Activated effector memory CD4-positive, alpha-beta T cell treated with Interleukin-2 at 50 U/mL for 16 hours (primary cell): ENCODE measurements around the gene HTRA2.

Source experiments
- DNase-seq: peaks from one replicate; pipeline ENCODE4 v3.0.0-alpha.2; 2020

The HTRA2 gene

GRCh38 chr2:74566076-74566753, 36.5 kb downstream of the HTRA2 start:
- DNase-seq, result no peak

DNA sequence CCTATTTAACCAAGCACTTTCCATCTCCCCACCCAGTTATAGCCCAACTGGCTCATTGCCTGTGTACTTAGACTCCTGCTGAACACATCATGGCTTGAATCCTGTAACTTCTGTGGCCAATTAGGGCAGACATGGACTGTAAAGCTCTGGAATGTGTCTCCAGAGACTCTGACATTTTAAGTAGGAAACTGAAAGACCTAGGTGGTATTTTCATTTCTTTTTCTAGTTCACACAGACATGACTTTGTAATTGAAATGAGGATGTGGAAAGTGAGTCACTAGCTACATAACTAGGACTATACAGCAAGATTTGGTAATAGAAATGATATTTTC, 37.0 kb downstream of the HTRA2 start:
- DNase-seq, result no peak

- no peak for DNase-seq
Measured at GRCh38 chr2:74567881-74568280, 38.1 kb downstream of the HTRA2 start.

DNA sequence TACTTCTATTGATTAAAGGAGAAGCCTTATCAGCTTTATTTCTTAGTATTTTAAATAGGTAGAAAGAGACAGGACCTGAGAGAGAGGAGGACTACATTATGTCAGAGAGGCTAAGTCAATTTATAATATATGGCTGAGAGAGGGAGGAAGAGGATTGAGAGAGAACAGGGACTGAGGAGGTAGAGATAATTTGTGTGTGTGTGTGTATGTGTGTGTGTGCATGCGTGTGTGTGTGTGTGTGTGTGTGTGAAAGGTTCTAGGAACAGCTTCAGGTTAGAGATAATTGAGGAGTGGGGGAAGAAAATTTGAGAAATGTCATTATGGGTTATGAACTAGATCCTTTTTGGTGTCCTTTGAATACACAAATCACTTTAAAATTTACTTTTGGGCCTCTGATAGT, 40.0 kb downstream of the HTRA2 start:
- DNase-seq, result no peak

GRCh38 chr2:74571058-74571457, 41.3 kb downstream of the HTRA2 start:
- no peak for DNase-seq

DNA sequence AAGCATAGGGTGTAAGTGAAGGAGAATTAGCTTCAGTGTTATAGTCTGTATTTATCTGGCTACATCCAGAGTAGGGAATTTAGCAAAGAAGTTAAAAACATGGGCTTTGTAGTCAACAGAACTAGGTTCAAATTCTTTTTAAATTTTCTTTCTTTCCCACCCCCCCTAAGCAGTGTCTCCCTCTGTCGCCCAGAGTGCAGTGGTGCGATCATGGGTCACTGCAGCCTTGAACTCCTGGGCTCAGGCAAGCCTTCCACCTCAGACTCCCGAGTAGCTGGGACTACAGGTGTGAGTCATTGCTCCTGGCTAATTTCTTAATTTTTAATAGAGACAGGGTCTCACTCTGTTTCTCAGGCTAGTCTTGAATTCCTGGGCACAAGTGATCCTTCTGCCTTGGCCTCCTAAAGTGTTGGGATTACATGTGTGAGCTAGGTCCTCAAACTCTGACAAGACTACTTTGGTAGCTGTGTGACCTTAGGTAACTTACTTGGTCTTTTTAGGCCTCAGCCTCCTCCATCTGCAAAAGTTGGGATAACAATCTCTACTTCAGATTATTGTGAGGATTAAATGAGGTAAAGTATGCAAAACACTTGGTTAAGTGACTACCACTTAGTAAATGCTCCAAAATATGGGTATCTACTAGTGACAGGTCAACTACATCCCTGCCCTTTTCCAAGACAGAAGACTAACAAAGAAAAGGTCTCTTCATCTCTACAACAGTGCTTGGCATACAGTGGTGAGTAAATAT, 42.6 kb downstream of the HTRA2 start:
- no peak for DNase-seq

- no peak for DNase-seq
Measured at GRCh38 chr2:74573747-74574562, 44.2 kb downstream of the HTRA2 start.

- no peak for DNase-seq
Measured at GRCh38 chr2:74575320-74575719, 45.6 kb downstream of the HTRA2 start.

DNA sequence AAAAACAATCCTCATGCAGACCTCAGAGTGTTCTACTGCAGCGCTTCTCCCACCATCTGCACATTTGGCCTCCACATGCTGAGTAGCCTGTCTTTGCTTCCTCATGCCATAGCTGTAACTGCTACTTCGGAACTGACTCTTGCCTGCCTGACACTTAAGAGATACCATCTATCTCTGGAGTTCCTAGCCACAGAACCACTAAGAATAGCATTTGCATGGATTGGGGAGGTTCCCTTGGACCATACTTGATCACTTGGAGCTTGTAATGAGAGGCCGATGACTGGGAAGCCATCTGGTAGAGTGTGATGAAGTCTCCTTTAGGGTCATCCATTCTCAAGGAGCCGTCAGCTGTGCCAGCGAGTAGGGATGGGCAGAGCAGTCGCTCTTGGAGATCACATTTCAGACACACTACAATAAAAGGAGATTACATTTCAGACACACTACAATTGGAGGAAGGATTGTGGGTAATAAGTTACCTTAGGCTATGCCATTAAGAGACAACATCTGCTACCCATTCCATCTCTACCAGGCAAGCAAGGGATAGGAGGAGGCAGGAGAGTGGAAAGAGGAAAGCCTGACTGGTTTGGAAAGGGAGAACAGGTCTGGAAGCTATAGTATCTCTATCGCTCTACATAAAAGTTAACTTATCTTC, 46.6 kb downstream of the HTRA2 start:
- DNase-seq, result no peak

GRCh38 chr2:74576863-74577229, 47.1 kb downstream of the HTRA2 start:
- DNase-seq, result no peak

DNA sequence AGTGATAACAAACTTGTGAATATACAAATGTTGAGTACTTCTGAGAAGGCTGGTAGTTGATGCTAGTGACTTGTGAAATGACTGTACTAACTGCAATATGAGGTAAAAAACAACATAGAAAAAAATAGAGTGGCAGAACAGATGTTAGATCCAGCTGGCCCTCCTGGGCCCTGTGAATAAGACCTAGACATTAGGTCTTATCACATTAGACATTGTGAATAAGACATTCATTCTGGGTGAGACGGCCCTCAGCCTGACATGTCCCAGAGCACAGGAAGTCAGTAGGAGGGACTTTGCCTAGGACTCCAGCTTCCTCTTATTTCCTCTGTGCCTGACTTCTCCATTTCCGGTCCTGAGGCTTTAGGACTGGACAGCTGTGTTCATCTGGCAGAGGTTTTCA, 47.7 kb downstream of the HTRA2 start:
- DNase-seq, result no peak

- DNase-seq, result no peak
Measured at GRCh38 chr2:74578408-74578807, 48.7 kb downstream of the HTRA2 start.

DNA sequence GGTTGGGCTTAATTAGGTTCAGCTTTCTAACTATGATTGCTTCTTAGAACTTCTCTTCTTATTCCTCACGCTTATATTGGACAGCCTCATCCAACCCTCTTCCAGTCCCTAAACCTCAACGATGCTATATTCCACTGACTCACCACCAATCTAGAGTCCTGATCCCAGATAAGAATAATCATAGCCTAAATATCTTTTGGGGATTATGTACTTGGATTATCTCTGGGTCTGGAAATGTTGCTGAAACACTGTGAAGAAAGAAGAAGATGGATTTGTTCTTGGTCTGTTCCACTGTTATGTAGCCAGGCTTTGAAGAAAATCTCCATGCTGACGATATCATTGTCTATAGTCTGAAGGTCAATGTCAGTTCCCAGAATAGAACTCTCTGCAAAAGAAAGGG, 51.7 kb downstream of the HTRA2 start:
- DNase-seq, result no peak

DNA sequence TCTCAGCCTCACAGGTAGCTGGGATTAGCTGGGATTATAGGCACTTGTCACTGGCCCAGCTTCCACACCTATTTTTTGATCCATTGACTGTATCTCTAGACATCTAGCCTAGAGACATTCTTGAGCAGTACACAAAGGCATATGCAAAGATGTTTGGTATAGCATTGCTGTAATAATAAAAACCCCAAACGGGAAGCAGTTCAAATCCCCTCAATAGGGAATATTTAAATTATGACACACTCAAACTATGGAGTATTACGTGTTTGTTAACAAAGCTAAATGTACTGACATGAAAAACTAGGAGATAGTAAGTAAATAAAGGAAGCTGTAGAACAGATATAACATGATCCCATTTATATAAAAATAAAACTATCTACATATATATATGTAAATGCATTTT, 52.5 kb downstream of the HTRA2 start:
- DNase-seq, result no peak
